Small intestine (tissue), 7 donors: ENCODE results near the gene LMOD1. TPM values are rescaled to one million over a fixed set of nuclear protein-coding genes. Genes with fewer than 3 reads are reported as not detected.

Source experiments
- DNase-seq, 2 donors: peaks; one replicate each; pipeline versions ENCODE4 v3.0.0 to v3.0.0-alpha.2; 2013
- FAIRE-seq: peaks from 2 replicates; lab custom pipeline; 2012; peaks lifted over from hg19 to GRCh38; lab: Jason Lieb, UNC
- H3K27ac ChIP-seq, 3 donors: one replicate each; pipeline ENCODE4 v1.5.1; 2013; ENCODE audit warnings: low read length in 2 of 3, mild to moderate bottlenecking in 2 of 3, control low read depth in 1 of 3, inconsistent platforms in 1 of 3, low read depth in 1 of 3, moderate library complexity in 1 of 3
- H3K27me3 ChIP-seq, 3 donors: one replicate each; pipeline ENCODE4 v1.6.1; 2013; ENCODE audit warnings: low read length in 3 of 3, inconsistent platforms in 1 of 3; ENCODE audit not compliant: control insufficient read depth in 3 of 3, insufficient read depth in 3 of 3
- H3K36me3 ChIP-seq, 3 donors: one replicate each; pipeline ENCODE4 v1.6.1; 2013; ENCODE audit warnings: low read length in 3 of 3, inconsistent platforms in 1 of 3, low read depth in 1 of 3, mild to moderate bottlenecking in 1 of 3, moderate library complexity in 1 of 3; ENCODE audit not compliant: control insufficient read depth in 3 of 3, insufficient read depth in 2 of 3
- H3K4me1 ChIP-seq, 3 donors: one replicate each; pipeline ENCODE4 v1.6.1; 2013; ENCODE audit warnings: low read length in 2 of 3, inconsistent platforms in 1 of 3, low read depth in 1 of 3, mild to moderate bottlenecking in 1 of 3, moderate library complexity in 1 of 3; ENCODE audit not compliant: control insufficient read depth in 3 of 3, insufficient read depth in 2 of 3
- H3K4me3 ChIP-seq, 3 donors: one replicate each; pipeline ENCODE4 v1.5.1; 2013; ENCODE audit warnings: low read length in 3 of 3, control low read depth in 1 of 3, inconsistent platforms in 1 of 3, low read depth in 1 of 3, mild to moderate bottlenecking in 1 of 3, moderate library complexity in 1 of 3
- H3K9me3 ChIP-seq, 2 donors: one replicate each; pipeline ENCODE4 v1.6.1; 2013; ENCODE audit warnings: low read depth in 1 of 2, low read length in 1 of 2; ENCODE audit not compliant: control insufficient read depth in 2 of 2, insufficient read depth in 1 of 2
- WGBS, 3 donors: extraction: QIAGEN DNeasy Blood & Tissue Kit; methylation state at CpG; one replicate each; pipeline ENCODE4 v1.1.7; 2013; 5-methylcytosine and 5-hydroxymethylcytosine counted together
- polyA plus RNA-seq, 4 donors: library from polyadenylated mRNA; stranded (reverse) in 3 of 4; unstranded in 1 of 4; fragments of 200-250 nt in 3 of 4; fragments of 120-200 nt in 1 of 4; gene quantifications; one replicate each; pipeline versions ENCODE4 v1.2.1 to v1.2.3, GENCODE V29; 2013
- donor health status: healthy with polysubstance abuse.
- donor health status: control.
- donor health status: control.
- donor health status: Bipolar disorder and iron deficiency.
- donor health status: healthy.

LMOD1 gene
- polyA plus RNA-seq, 4 donors, result 1.1 to 39.6 (median 4.3) TPM

DNA sequence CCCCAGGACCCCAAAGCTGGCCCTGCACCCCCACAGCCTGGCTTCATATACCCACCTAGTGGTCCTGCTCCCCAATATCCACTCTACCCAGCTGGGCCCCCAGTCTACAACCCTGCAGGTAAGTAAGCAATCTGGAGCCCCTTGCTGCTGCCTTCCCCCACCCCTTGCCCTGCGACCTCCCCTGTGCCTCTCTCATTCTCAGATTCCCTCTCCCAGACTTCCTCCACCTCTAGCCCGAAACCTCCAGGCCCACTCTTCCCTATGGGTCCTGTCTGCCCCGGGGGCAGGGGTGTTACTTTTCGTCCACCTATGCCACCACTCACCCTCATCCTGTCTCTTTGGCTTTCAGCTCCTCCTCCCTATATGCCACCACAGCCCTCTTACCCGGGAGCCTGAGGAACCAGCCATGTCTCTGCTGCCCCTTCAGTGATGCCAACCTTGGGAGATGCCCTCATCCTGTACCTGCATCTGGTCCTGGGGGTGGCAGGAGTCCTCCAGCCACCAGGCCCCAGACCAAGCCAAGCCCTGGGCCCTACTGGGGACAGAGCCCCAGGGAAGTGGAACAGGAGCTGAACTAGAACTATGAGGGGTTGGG lies 54.8 kb downstream of the LMOD1 start:
- no peak for FAIRE-seq
- 79 to 83% (median 81%) methylated on average over 5 of the region's 5 CpGs for WGBS, 3 donors

DNA sequence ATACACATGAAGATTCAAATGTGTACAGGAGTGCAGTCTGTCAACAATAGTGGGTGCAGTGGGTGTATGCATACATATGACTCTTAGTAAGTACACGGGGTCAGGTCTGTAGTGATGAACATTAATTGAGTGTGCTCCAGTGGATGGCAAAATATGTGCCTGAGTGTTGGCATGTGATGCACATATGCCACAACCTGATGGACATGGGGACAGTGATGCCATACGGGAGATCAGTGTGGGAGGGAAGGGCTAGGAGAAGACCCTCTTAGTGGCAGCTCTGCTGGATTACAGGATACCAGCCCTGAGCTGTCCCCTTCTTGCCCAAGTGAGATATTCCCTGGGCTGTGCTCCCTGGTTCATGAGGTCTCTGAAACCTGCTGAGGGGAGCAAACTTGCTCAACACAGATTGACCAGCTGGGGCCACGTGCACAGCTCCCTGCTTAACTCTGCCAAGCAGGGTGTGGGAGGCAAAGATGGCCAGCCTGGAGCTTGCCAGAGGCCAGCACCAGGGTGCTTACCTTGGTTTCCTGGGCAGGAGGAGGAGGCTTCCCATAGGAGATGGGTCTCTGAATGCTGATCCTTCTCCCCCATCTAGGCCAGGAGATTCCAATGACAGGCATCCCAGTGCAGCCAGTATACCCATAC lies 55.4 kb downstream of the LMOD1 start:
- Histone ChIP-seq H3K4me3 (no peak overlapping the region), H3K27me3 (peaks cover 0 to 55% (median 2%) of the 10 kb centered on the region in 3 donors), H3K36me3 (peaks cover 0 to 4% (median 0%) of the 10 kb centered on the region in 3 donors), H3K27ac (no peak overlapping the region), H3K9me3 (no peaks in the 10 kb centered on the region), H3K4me1 (peaks cover 0 to 15% (median 0%) of the 10 kb centered on the region in 3 donors)
- FAIRE-seq (no peak), DNase-seq (no peak)
- 47 to 78% (median 77%) methylated on average over 3 of the region's 3 CpGs for WGBS, 3 donors

More for the DNA sequence above, 54.8 kb downstream of the LMOD1 start:
- no peak for DNase-seq
- Histone ChIP-seq H3K9me3 (no peaks in the 10 kb centered on the region), H3K27me3 (peaks cover 0 to 50% (median 2%) of the 10 kb centered on the region in 3 donors), H3K36me3 (peaks cover 0 to 4% (median 0%) of the 10 kb centered on the region in 3 donors), H3K4me3 (no peak overlapping the region), H3K27ac (no peak overlapping the region), H3K4me1 (peaks cover 0 to 17% (median 0%) of the 10 kb centered on the region in 3 donors)

DNA sequence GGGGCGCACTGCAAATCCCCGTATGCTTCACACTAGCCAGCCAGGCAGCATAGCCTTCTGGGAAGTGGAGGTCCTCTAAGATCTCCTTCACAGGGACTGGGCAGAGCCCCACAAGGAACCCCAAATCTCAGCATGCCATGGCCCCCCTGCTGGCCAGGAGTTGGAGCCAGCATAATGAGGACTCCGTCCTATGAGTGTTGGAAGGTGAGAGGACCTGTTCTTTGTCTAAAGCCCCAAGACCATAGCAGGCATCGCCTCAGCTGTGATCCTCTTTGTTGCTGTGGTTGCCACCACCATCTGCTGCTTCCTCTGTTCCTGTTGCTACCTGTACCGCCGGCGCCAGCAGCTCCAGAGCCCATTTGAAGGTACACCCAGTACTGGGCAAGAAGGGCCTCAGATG lies 56.1 kb downstream of the LMOD1 start:
- H3K36me3 ChIP-seq, result peaks cover 0 to 4% (median 0%) of the 10 kb centered on the region in 3 donors
- no peak overlapping the region for H3K27ac ChIP-seq
- FAIRE-seq (no peak), DNase-seq (no peak)
- H3K9me3 ChIP-seq, result no peaks in the 10 kb centered on the region
- H3K4me3 ChIP-seq, result no peak overlapping the region
- H3K4me1 ChIP-seq, result peaks cover 0 to 15% (median 0%) of the 10 kb centered on the region in 3 donors
- 86 to 90% (median 89%) methylated on average over 7 of the region's 7 CpGs for WGBS, 3 donors
- H3K27me3 ChIP-seq, result peaks cover 0 to 62% (median 2%) of the 10 kb centered on the region in 3 donors

DNA sequence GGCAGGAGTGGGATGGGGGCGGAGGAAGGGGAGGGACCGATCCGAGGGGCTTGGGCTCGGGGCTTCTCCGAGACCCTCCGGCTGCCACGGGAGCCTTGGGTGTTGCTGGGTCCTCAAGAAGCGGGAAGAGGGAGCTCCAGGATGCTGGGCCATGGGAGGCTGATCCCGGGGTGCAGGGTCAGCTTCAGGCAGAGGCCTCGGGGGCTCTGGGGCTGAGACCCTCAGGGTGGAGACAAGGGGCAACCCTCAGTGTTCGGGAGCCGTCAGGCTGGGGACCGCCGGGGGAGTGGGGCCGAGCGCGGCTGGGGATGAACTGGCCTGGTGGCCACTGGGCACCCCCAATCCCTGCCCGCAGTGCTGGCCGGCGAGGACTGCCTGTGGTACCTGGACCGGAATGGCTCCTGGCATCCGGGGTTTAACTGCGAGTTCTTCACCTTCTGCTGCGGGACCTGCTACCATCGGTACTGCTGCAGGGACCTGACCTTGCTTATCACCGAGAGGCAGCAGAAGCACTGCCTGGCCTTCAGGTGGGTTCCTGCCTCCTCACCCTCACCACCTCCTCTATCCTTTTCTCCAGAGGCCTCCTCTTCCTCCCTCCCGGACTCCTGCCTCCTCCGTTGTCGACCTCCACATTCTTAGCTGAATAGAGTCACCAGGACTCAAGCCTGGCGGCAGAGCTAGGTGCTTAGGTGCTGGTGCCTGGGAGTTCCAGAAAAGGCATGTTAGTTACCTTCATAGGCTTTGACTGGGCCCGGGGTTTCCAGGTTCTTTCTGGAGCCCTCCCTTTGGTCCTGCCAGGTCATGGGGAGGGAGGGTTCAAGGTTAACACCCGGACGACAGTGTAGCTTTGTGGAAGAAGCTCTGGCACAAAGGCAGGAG lies 57.0 kb downstream of the LMOD1 start:
- Histone ChIP-seq H3K27ac (no peak overlapping the region), H3K4me3 (peak overlapping the region; percentile 55 to 58 (median 58))
- 19 to 24% (median 21%) methylated on average over 28 to 33 of the region's 33 CpGs for WGBS, 3 donors

GRCh38 chr1:201888282-201889089 lies 57.9 kb downstream of the LMOD1 start, which contains the start of gene SHISA4:
SHISA4 (plus strand) TSS chr1:201888898; CDS start chr1:201888995, 97 bp downstream.
- peaks cover 0 to 15% (median 0%) of the 10 kb centered on the region in 3 donors for H3K4me1 ChIP-seq
- FAIRE-seq (no peak), DNase-seq (peak; percentile 32 to 57)
- H3K9me3 ChIP-seq, result no peaks in the 10 kb centered on the region
- peak within 1 kb of the TSS; percentile 55 to 58 (median 58) for H3K4me3 ChIP-seq
- peaks cover 0 to 4% (median 0%) of the 10 kb centered on the region in 3 donors for H3K36me3 ChIP-seq
- no peak within 1 kb of the TSS for H3K27ac ChIP-seq
- WGBS, 3 donors, result 5 to 10% (median 10%) methylated on average over 36 to 49 of the region's 49 CpGs
- peaks cover 0 to 70% (median 2%) of the 10 kb centered on the region in 3 donors for H3K27me3 ChIP-seq

More for the DNA sequence above, 57.0 kb downstream of the LMOD1 start:
- no peak for FAIRE-seq
- Histone ChIP-seq H3K9me3 (no peaks in the 10 kb centered on the region), H3K27me3 (peaks cover 0 to 69% (median 2%) of the 10 kb centered on the region in 3 donors), H3K4me1 (peaks cover 0 to 15% (median 0%) of the 10 kb centered on the region in 3 donors), H3K36me3 (peaks cover 0 to 4% (median 0%) of the 10 kb centered on the region in 3 donors)
- no peak for DNase-seq

GRCh38 chr1:201887116-201887866 lies 59.1 kb downstream of the LMOD1 start:
- peaks cover 0 to 4% (median 0%) of the 10 kb centered on the region in 3 donors for H3K36me3 ChIP-seq
- no peak overlapping the region for H3K27ac ChIP-seq
- no peak for DNase-seq
- H3K9me3 ChIP-seq, result no peaks in the 10 kb centered on the region
- peaks cover 0 to 15% (median 0%) of the 10 kb centered on the region in 3 donors for H3K4me1 ChIP-seq
- WGBS, 3 donors, result 62 to 81% (median 76%) methylated on average over 5 of the region's 5 CpGs
- peaks cover 0 to 68% (median 2%) of the 10 kb centered on the region in 3 donors for H3K27me3 ChIP-seq
- no peak for FAIRE-seq
- H3K4me3 ChIP-seq, result no peak overlapping the region

- Histone ChIP-seq H3K36me3 (no peaks in the 10 kb centered on the region), H3K27me3 (peaks cover 0 to 63% (median 2%) of the 10 kb centered on the region in 3 donors), H3K9me3 (no peaks in the 10 kb centered on the region), H3K4me3 (no peak overlapping the region), H3K4me1 (peaks cover 0 to 15% (median 0%) of the 10 kb centered on the region in 3 donors), H3K27ac (no peak overlapping the region)
- FAIRE-seq (no peak), DNase-seq (no peak)
- 80 to 88% (median 81%) methylated on average over 9 of the region's 9 CpGs for WGBS, 3 donors
These were observed 60.1 kb downstream of the LMOD1 start for GRCh38 chr1:201886103-201886885.
